ENCODE measurements around the gene MCF2L2. TPM values are rescaled to one million over a fixed set of nuclear protein-coding genes. Genes with fewer than 3 reads are reported as not detected.
A peak's percentile ranks its signal among the peaks of the same experiment; 100 is the strongest.

MCF2L2 gene
- total and polyA plus RNA-seq, 2 of the 13 experiments (the other 11 are each of a cell fraction or from before 2014, with no cell fraction given), result not detected

- peaks cover 9% of the 10 kb centered on the region for H3K9me3 ChIP-seq (ENCODE audit: low read length)
- H3K79me2 ChIP-seq (ENCODE audit: insufficient read depth, low read length), result peaks cover 8% of the 10 kb centered on the region
- H3K9ac ChIP-seq (ENCODE audit: insufficient read depth, low read depth, low read length), result peak overlapping the region; percentile 88; the same call in 1 of the 2 replicates
- in situ Hi-C loops (cut with HindIII; ENCODE audit: extremely low pct_ligation_motif_present, low pct_unique_long_range_greater_than_20kb), result no loop called here
- no peaks in the 10 kb centered on the region; a peak in 2 of 5 replicates for H3K27me3 ChIP-seq (ENCODE audit: control insufficient read depth in 1 of 2, insufficient read depth in 2 of 2, low read length in 2 of 2)
- H4K20me1 ChIP-seq (ENCODE audit: insufficient read depth, low read length), result no peaks in the 10 kb centered on the region
- intact Hi-C loops (cut with micrococcal nuclease; ENCODE audit: unreplicated experiment), result no loop called here
- peak overlapping the region; percentile 97 to 99 (median 98) for H3K4me3 ChIP-seq (replicated peaks in 1 of 3; ENCODE audit: insufficient read depth in 1 of 3, low read depth in 2 of 3, low read length in 3 of 3)
- WGBS (ENCODE audit: low lambda C conversion rate), result 77% methylated on average over 2 of the region's 2 CpGs
- peak overlapping the region; percentile 77 for H3K27ac ChIP-seq (ENCODE audit: extremely low read length, insufficient read depth, low read length)
- H3K4me1 ChIP-seq (ENCODE audit: insufficient read depth, low read length), result peaks cover 29% of the 10 kb centered on the region
- ChIA-PET POLR2A (no interaction called here), CTCF (ENCODE audit: low intra/inter-chr PET ratio, low total read pairs) (no interaction called here)
- no peak for ATAC-seq
- peak overlapping the region; percentile 88 for H2AFZ ChIP-seq (ENCODE audit: low read length)
- peak overlapping the region; percentile 81 for H3K4me2 ChIP-seq (ENCODE audit: low read depth, low read length)
- FAIRE-seq, result no peak
- no peak for DNase-seq (ENCODE audit: low spot score)
- 0 out of 5 replicates have a peak, but pooled peaks cover 0 to 2% of the 10 kb centered on the region in 2 experiments for H3K36me3 ChIP-seq (replicated peaks in 1 of 2; ENCODE audit: control insufficient read depth in 1 of 2, insufficient read depth in 2 of 2, low read length in 2 of 2)
- BruUV-seq (replicated peaks), result no TSS peak
- TF ChIP-seq MAFK (conservative IDR thresholded peaks at IDR 0.05 in 1 of 2, IDR thresholded peaks at IDR 0.05 in 1 of 2; ENCODE audit: low read length in 2 of 2) (peak in 1 of 2 experiments; percentile 21; a peak in 1 of 4 replicates), ZNF790 (CRISPR knock-in tag; IDR thresholded peaks at IDR 0.05; ENCODE audit: borderline replicate concordance) (no peak), ELF1 (CRISPR knock-in tag; IDR thresholded peaks at IDR 0.05) (no peak), TRIM24 (CRISPR knock-in tag; IDR thresholded peaks at IDR 0.05) (no peak), ZNF576 (CRISPR knock-in tag; IDR thresholded peaks at IDR 0.05) (no peak), ZNF691 (CRISPR knock-in tag; IDR thresholded peaks at IDR 0.05; ENCODE audit: borderline replicate concordance, low read depth) (no peak)
Measured at GRCh38 chr3:183446838-183447205, 18.4 kb upstream of the MCF2L2 start.

- FAIRE-seq (no peak), ATAC-seq (no peak), DNase-seq (ENCODE audit: low spot score) (no peak)
- in situ Hi-C loops (cut with HindIII; ENCODE audit: extremely low pct_ligation_motif_present, low pct_unique_long_range_greater_than_20kb), result no loop called here
- ChIA-PET CTCF (ENCODE audit: low intra/inter-chr PET ratio, low total read pairs) (no interaction called here), POLR2A (no interaction called here)
- BruUV-seq (replicated peaks), result no TSS peak
- H4K20me1 ChIP-seq (ENCODE audit: insufficient read depth, low read length), result no peaks in the 10 kb centered on the region
- no peak overlapping the region for H2AFZ ChIP-seq (ENCODE audit: low read length)
- H3K9me3 ChIP-seq (ENCODE audit: low read length), result peaks cover 9% of the 10 kb centered on the region
- H3K9ac ChIP-seq (ENCODE audit: insufficient read depth, low read depth, low read length), result no peak overlapping the region
- H3K27ac ChIP-seq (ENCODE audit: extremely low read length, insufficient read depth, low read length), result no peak overlapping the region
- TF ChIP-seq PHF5A (CRISPR knock-in tag; IDR thresholded peaks at IDR 0.05; ENCODE audit: low read depth, unreplicated experiment), result no peak
- TF ChIP-seq MAFK (conservative IDR thresholded peaks at IDR 0.05 in 1 of 2, IDR thresholded peaks at IDR 0.05 in 1 of 2; ENCODE audit: low read length in 2 of 2), result peak in 1 of 2 experiments; percentile 55; a peak in 1 of 4 replicates
- peak; percentile 47; the same call in 1 of the 2 replicates for TF ChIP-seq MAFF (IDR thresholded peaks at IDR 0.05; ENCODE audit: low read depth, low read length)
- WGBS (ENCODE audit: low lambda C conversion rate), result 47% methylated on average over 1 of the region's 1 CpG
- no peak overlapping the region for H3K4me2 ChIP-seq (ENCODE audit: low read depth, low read length)
- intact Hi-C loops (cut with micrococcal nuclease; ENCODE audit: unreplicated experiment), result no loop called here
- peaks cover 8% of the 10 kb centered on the region for H3K79me2 ChIP-seq (ENCODE audit: insufficient read depth, low read length)
- no peaks in the 10 kb centered on the region; a peak in 2 of 5 replicates for H3K27me3 ChIP-seq (ENCODE audit: control insufficient read depth in 1 of 2, insufficient read depth in 2 of 2, low read length in 2 of 2)
- no peak overlapping the region for H3K4me3 ChIP-seq (replicated peaks in 1 of 3; ENCODE audit: insufficient read depth in 1 of 3, low read depth in 2 of 3, low read length in 3 of 3)
- H3K36me3 ChIP-seq (replicated peaks in 1 of 2; ENCODE audit: control insufficient read depth in 1 of 2, insufficient read depth in 2 of 2, low read length in 2 of 2), result no peaks in the 10 kb centered on the region
- peaks cover 25% of the 10 kb centered on the region for H3K4me1 ChIP-seq (ENCODE audit: insufficient read depth, low read length)
Measured at GRCh38 chr3:183444748-183445147, 16.3 kb upstream of the MCF2L2 start.

Data from HepG2 (cell line).